ENCODE measurements around the gene RNF138.

Gene RNF138

GRCh38 chr18:32092422-32093101 lies 888 bp downstream of the RNF138 start:
- TF ChIP-seq EZH2 (IDR thresholded peaks at IDR 0.05) (no peak), FOXP2 (optimal IDR thresholded peaks at IDR 0.05; ENCODE audit: control extremely low read depth, extremely low read length, insufficient read depth) (no peak), POLR2AphosphoS5 (IDR thresholded peaks at IDR 0.05; ENCODE audit: borderline replicate concordance, low read depth, low read length) (peak; percentile 81)
- Histone ChIP-seq H3K36me3 (ENCODE audit: insufficient read depth, low read length) (peaks cover 33% of the 10 kb centered on the region), H3K9ac (ENCODE audit: insufficient read length) (peak overlapping the region; percentile 96), H3K27ac (peak overlapping the region; percentile 97), H3K9me3 (ENCODE audit: low read depth, low read length) (no peaks in the 10 kb centered on the region), H3K4me3 (peak overlapping the region; percentile 84)
- DNase-seq (ENCODE audit: low read depth, low spot score): peak; percentile 52

- peak overlapping the region; percentile 84 for H3K4me3 ChIP-seq
- no peaks in the 10 kb centered on the region for H3K9me3 ChIP-seq (ENCODE audit: low read depth, low read length)
- peaks cover 36% of the 10 kb centered on the region for H3K36me3 ChIP-seq (ENCODE audit: insufficient read depth, low read length)
- DNase-seq (ENCODE audit: low read depth, low spot score): no peak
- H3K9ac ChIP-seq (ENCODE audit: insufficient read length): peak overlapping the region; percentile 90
- H3K27ac ChIP-seq: peak overlapping the region; percentile 49; the same call in 1 of the 2 replicates
- TF ChIP-seq FOXP2 (optimal IDR thresholded peaks at IDR 0.05; ENCODE audit: control extremely low read depth, extremely low read length, insufficient read depth): no peak
- TF ChIP-seq EZH2 (IDR thresholded peaks at IDR 0.05): no peak
- TF ChIP-seq POLR2AphosphoS5 (IDR thresholded peaks at IDR 0.05; ENCODE audit: borderline replicate concordance, low read depth, low read length): no peak
Observed at GRCh38 chr18:32093102-32093511, 1.4 kb downstream of the RNF138 start.

- Histone ChIP-seq H3K27ac (peak overlapping the region; percentile 49; the same call in 1 of the 2 replicates), H3K36me3 (ENCODE audit: insufficient read depth, low read length) (peaks cover 37% of the 10 kb centered on the region), H3K4me3 (peak overlapping the region; percentile 84), H3K9me3 (ENCODE audit: low read depth, low read length) (no peaks in the 10 kb centered on the region), H3K9ac (ENCODE audit: insufficient read length) (peak overlapping the region; percentile 90)
- no peak for TF ChIP-seq FOXP2 (optimal IDR thresholded peaks at IDR 0.05; ENCODE audit: control extremely low read depth, extremely low read length, insufficient read depth)
- no peak for TF ChIP-seq EZH2 (IDR thresholded peaks at IDR 0.05)
- TF ChIP-seq POLR2AphosphoS5 (IDR thresholded peaks at IDR 0.05; ENCODE audit: borderline replicate concordance, low read depth, low read length): no peak
- no peak for DNase-seq (ENCODE audit: low read depth, low spot score)
Observed at GRCh38 chr18:32093523-32093922, 1.8 kb downstream of the RNF138 start.

GRCh38 chr18:32095192-32095899 lies 3.7 kb downstream of the RNF138 start:
- Histone ChIP-seq H3K9ac (ENCODE audit: insufficient read length) (no peak overlapping the region), H3K4me3 (peak overlapping the region; percentile 84; the same call in 1 of the 2 replicates), H3K36me3 (ENCODE audit: insufficient read depth, low read length) (peaks cover 48% of the 10 kb centered on the region), H3K27ac (no peak overlapping the region), H3K9me3 (ENCODE audit: low read depth, low read length) (no peaks in the 10 kb centered on the region)
- DNase-seq (ENCODE audit: low read depth, low spot score): no peak
- TF ChIP-seq FOXP2 (optimal IDR thresholded peaks at IDR 0.05; ENCODE audit: control extremely low read depth, extremely low read length, insufficient read depth) (no peak), POLR2AphosphoS5 (IDR thresholded peaks at IDR 0.05; ENCODE audit: borderline replicate concordance, low read depth, low read length) (no peak), EZH2 (IDR thresholded peaks at IDR 0.05) (no peak)

- Histone ChIP-seq H3K9ac (ENCODE audit: insufficient read length) (no peak overlapping the region), H3K4me3 (peak overlapping the region; percentile 11; the same call in 1 of the 2 replicates), H3K36me3 (ENCODE audit: insufficient read depth, low read length) (peaks cover 52% of the 10 kb centered on the region), H3K27ac (no peak overlapping the region), H3K9me3 (ENCODE audit: low read depth, low read length) (no peaks in the 10 kb centered on the region)
- TF ChIP-seq EZH2 (IDR thresholded peaks at IDR 0.05) (no peak), FOXP2 (optimal IDR thresholded peaks at IDR 0.05; ENCODE audit: control extremely low read depth, extremely low read length, insufficient read depth) (no peak), POLR2AphosphoS5 (IDR thresholded peaks at IDR 0.05; ENCODE audit: borderline replicate concordance, low read depth, low read length) (no peak)
- DNase-seq (ENCODE audit: low read depth, low spot score): no peak
Observed at GRCh38 chr18:32095900-32096229, 4.2 kb downstream of the RNF138 start.

GRCh38 chr18:32096946-32097345 lies 5.3 kb downstream of the RNF138 start:
- H3K36me3 ChIP-seq (ENCODE audit: insufficient read depth, low read length): peaks cover 61% of the 10 kb centered on the region
- H3K9ac ChIP-seq (ENCODE audit: insufficient read length): no peak overlapping the region
- no peak overlapping the region for H3K4me3 ChIP-seq

GRCh38 chr18:32104516-32104915 lies 12.8 kb downstream of the RNF138 start:
- Histone ChIP-seq H3K9me3 (ENCODE audit: low read depth, low read length) (no peaks in the 10 kb centered on the region), H3K9ac (ENCODE audit: insufficient read length) (no peak overlapping the region), H3K27ac (peak overlapping the region; percentile 25; the same call in 1 of the 2 replicates), H3K4me3 (no peak overlapping the region), H3K36me3 (ENCODE audit: insufficient read depth, low read length) (peaks cover 45% of the 10 kb centered on the region)
- TF ChIP-seq FOXP2 (optimal IDR thresholded peaks at IDR 0.05; ENCODE audit: control extremely low read depth, extremely low read length, insufficient read depth) (no peak), EZH2 (IDR thresholded peaks at IDR 0.05) (no peak), POLR2AphosphoS5 (IDR thresholded peaks at IDR 0.05; ENCODE audit: borderline replicate concordance, low read depth, low read length) (no peak)
- DNase-seq (ENCODE audit: low read depth, low spot score): no peak

More at GRCh38 chr18:32096946-32097345, 5.3 kb downstream of the RNF138 start:
- TF ChIP-seq POLR2AphosphoS5 (IDR thresholded peaks at IDR 0.05; ENCODE audit: borderline replicate concordance, low read depth, low read length) (no peak), EZH2 (IDR thresholded peaks at IDR 0.05) (no peak), FOXP2 (optimal IDR thresholded peaks at IDR 0.05; ENCODE audit: control extremely low read depth, extremely low read length, insufficient read depth) (no peak)
- Histone ChIP-seq H3K27ac (no peak overlapping the region), H3K9me3 (ENCODE audit: low read depth, low read length) (no peaks in the 10 kb centered on the region)
- no peak for DNase-seq (ENCODE audit: low read depth, low spot score)

- no peak for DNase-seq (ENCODE audit: low read depth, low spot score)
- Histone ChIP-seq H3K9me3 (ENCODE audit: low read depth, low read length) (no peaks in the 10 kb centered on the region), H3K27ac (no peak overlapping the region), H3K9ac (ENCODE audit: insufficient read length) (no peak overlapping the region), H3K36me3 (ENCODE audit: insufficient read depth, low read length) (peaks cover 43% of the 10 kb centered on the region), H3K4me3 (no peak overlapping the region)
- TF ChIP-seq FOXP2 (optimal IDR thresholded peaks at IDR 0.05; ENCODE audit: control extremely low read depth, extremely low read length, insufficient read depth) (no peak), POLR2AphosphoS5 (IDR thresholded peaks at IDR 0.05; ENCODE audit: borderline replicate concordance, low read depth, low read length) (no peak), EZH2 (IDR thresholded peaks at IDR 0.05) (no peak)
Observed at GRCh38 chr18:32110005-32110404, 18.3 kb downstream of the RNF138 start.
